GM12872 (cell line): ENCODE data around the gene CAMTA1.

Experiments
- TF ChIP-seq, protein P1 (sequence below): IDR thresholded peaks from 3 replicates; pipeline ENCODE4 v1.5.1; 2011; ENCODE audit warnings: low read depth, mild to moderate bottlenecking, low read length, moderate library complexity; ENCODE audit not compliant: insufficient read depth

The CAMTA1 gene

GRCh38 chr1:7046891-7047290 is 261.6 kb downstream of the CAMTA1 start:
- TF ChIP-seq, protein P1, sequence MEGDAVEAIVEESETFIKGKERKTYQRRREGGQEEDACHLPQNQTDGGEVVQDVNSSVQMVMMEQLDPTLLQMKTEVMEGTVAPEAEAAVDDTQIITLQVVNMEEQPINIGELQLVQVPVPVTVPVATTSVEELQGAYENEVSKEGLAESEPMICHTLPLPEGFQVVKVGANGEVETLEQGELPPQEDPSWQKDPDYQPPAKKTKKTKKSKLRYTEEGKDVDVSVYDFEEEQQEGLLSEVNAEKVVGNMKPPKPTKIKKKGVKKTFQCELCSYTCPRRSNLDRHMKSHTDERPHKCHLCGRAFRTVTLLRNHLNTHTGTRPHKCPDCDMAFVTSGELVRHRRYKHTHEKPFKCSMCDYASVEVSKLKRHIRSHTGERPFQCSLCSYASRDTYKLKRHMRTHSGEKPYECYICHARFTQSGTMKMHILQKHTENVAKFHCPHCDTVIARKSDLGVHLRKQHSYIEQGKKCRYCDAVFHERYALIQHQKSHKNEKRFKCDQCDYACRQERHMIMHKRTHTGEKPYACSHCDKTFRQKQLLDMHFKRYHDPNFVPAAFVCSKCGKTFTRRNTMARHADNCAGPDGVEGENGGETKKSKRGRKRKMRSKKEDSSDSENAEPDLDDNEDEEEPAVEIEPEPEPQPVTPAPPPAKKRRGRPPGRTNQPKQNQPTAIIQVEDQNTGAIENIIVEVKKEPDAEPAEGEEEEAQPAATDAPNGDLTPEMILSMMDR = no peak

- TF ChIP-seq, protein P1 = no peak
These were observed 262.6 kb downstream of the CAMTA1 start for GRCh38 chr1:7047866-7048265.

- TF ChIP-seq, protein P1 = no peak
These were observed 263.1 kb downstream of the CAMTA1 start for GRCh38 chr1:7048395-7048794.

DNA sequence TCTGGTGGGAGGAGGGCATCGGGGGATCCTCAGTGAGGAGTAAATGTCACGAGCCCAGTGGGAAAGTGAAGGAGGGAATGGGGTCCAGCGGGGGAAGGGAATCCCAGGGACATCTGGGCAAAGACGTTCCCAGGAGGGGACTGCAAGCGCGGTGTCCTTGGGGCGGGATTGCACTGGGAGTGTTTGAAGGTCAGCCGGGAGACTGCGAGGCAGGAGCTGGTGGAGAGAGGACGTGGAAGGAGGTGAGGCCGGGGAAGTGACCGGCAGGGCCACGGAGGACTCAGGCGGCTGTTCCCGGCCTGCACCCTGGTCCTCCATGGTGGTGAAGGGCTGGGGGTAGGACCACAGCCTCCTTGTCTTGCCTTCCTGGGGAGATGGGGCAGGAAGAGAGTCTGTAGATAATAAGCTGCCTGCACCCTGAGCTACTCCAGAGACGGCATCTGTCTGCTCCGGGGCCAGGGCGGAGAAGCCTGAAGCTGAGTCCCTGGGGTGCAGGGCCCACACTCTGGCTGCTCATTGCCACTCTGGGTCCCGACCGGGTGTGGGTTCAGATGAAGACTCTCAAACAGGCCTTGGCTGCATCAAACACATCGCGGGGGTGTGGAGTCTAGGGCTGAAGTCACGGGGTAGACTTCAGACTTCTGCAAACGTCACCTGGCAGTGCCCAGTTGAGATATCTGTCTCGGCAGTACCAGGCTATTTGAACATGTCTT is 264.8 kb downstream of the CAMTA1 start:
- TF ChIP-seq, protein P1 = no peak

- TF ChIP-seq, protein P1 = no peak
These were observed 265.8 kb downstream of the CAMTA1 start for GRCh38 chr1:7050751-7051665.

- TF ChIP-seq, protein P1 = no peak
These were observed 267.4 kb downstream of the CAMTA1 start for GRCh38 chr1:7052701-7053100.

DNA sequence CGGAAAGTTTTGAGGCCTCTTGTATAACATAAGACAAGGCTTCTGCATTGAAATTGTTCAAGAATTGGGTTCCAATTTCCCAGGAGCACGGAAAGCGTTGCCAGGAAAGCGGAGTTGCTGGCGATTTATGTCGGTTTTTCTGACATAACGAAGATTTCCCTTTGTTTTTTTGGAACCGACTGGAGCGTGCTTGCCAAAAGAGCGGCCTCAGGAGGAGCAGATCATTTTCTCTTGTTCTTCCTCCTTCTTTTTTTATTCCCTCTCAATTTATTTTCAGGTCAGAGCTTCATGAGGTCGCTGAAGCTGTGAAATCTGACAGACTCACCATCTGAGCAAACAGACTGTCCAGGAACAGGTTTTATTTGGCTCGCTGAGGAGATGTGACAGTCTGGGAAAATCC is 275.5 kb downstream of the CAMTA1 start:
- TF ChIP-seq, protein P1 = no peak
